OCI-M1 (cell line): ENCODE measurements around the gene LSM8.
"Not testable (repeated sequence)": the region's sequence is repeated elsewhere in the genome, so short reads cannot be mapped to it uniquely, and the experiment has no call there.

Experiments used
- DNase-seq: peaks from one replicate; lab custom pipeline; 2025; lab: John Stamatoyannopoulos, UW

LSM8 gene

GRCh38 chr7:118183786-118184564 is at the start of gene LSM8:
Gene LSM8, plus strand, starts transcription at chr7:118184164. Its CDS starts 60 bp downstream, at chr7:118184224.
- peak; percentile 96 for DNase-seq

- DNase-seq = not testable (repeated sequence)
These were observed 49.5 kb upstream of the LSM8 start for GRCh38 chr7:118134420-118134819.

- no peak for DNase-seq
These were observed 43.5 kb upstream of the LSM8 start for GRCh38 chr7:118140468-118140867.

GRCh38 chr7:118142012-118142411 is 42.0 kb upstream of the LSM8 start:
- no peak for DNase-seq

- peak; percentile 75 for DNase-seq
These were observed 35.0 kb upstream of the LSM8 start for GRCh38 chr7:118148930-118149329.

- DNase-seq = no peak
These were observed 34.6 kb upstream of the LSM8 start for GRCh38 chr7:118149394-118149793.

- DNase-seq = no peak
These were observed 32.3 kb upstream of the LSM8 start for GRCh38 chr7:118151671-118152070.

- DNase-seq = no peak
These were observed 31.8 kb upstream of the LSM8 start for GRCh38 chr7:118152149-118152548.

- no peak for DNase-seq
These were observed 31.3 kb upstream of the LSM8 start for GRCh38 chr7:118152654-118153053.

- peak; percentile 80 for DNase-seq
These were observed 30.3 kb upstream of the LSM8 start for GRCh38 chr7:118153551-118154177.

- peak; percentile 40 for DNase-seq
These were observed 25.2 kb upstream of the LSM8 start for GRCh38 chr7:118158766-118159165.

- peak; percentile 16 for DNase-seq
These were observed 14.8 kb upstream of the LSM8 start for GRCh38 chr7:118169146-118169545.

- DNase-seq = no peak
These were observed 8.2 kb upstream of the LSM8 start for GRCh38 chr7:118175740-118176139.

GRCh38 chr7:118179191-118179590 is 4.8 kb upstream of the LSM8 start:
- no peak for DNase-seq

GRCh38 chr7:118182593-118183427 is 1.2 kb upstream of the LSM8 start:
- DNase-seq = no peak

- peak; percentile 39 for DNase-seq
These were observed 557 bp upstream of the LSM8 start for GRCh38 chr7:118183428-118183785.

- peak; percentile 35 for DNase-seq
These were observed 589 bp downstream of the LSM8 start for GRCh38 chr7:118184565-118184940.

- peak; percentile 37 for DNase-seq
These were observed 1.3 kb downstream of the LSM8 start for GRCh38 chr7:118185163-118185860.

- DNase-seq = peak; percentile 14
These were observed 2.5 kb downstream of the LSM8 start for GRCh38 chr7:118186501-118186900.

GRCh38 chr7:118194571-118194970 is 10.6 kb downstream of the LSM8 start:
- DNase-seq = no peak

- DNase-seq = peak; percentile 67
These were observed 12.0 kb downstream of the LSM8 start for GRCh38 chr7:118195837-118196474.

GRCh38 chr7:118202061-118202460 is 18.1 kb downstream of the LSM8 start:
- DNase-seq = no peak
